GM12801 (cell line): ENCODE results near the gene HEY2.

Experiments used
- TF ChIP-seq, protein P1 (sequence below): IDR thresholded peaks from one replicate; pipeline ENCODE4 v1.5.1; 2011; ENCODE audit warnings: control low read depth; ENCODE audit not compliant: insufficient read length; ENCODE audit errors: extremely low read depth

Gene HEY2

DNA sequence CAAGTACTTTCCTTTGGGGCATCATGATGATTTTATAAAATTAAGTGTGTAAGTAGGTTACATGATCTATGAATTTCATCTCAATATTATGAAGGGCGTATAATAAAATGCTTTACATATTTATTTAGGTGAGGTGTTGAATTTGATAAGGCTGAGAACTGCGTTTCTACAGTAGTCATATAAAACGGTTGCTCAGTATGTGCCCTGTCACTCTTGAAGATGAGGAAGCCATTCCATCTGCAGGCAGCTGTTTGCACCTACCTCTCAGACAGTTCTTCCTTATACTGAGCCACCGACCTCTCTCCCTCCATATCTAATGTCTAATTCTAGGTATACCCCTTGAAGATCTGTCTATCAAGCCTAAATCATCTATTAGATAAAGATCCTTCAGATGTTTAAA, 57.4 kb downstream of the HEY2 start:
- TF ChIP-seq, protein P1, sequence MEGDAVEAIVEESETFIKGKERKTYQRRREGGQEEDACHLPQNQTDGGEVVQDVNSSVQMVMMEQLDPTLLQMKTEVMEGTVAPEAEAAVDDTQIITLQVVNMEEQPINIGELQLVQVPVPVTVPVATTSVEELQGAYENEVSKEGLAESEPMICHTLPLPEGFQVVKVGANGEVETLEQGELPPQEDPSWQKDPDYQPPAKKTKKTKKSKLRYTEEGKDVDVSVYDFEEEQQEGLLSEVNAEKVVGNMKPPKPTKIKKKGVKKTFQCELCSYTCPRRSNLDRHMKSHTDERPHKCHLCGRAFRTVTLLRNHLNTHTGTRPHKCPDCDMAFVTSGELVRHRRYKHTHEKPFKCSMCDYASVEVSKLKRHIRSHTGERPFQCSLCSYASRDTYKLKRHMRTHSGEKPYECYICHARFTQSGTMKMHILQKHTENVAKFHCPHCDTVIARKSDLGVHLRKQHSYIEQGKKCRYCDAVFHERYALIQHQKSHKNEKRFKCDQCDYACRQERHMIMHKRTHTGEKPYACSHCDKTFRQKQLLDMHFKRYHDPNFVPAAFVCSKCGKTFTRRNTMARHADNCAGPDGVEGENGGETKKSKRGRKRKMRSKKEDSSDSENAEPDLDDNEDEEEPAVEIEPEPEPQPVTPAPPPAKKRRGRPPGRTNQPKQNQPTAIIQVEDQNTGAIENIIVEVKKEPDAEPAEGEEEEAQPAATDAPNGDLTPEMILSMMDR = no peak

DNA sequence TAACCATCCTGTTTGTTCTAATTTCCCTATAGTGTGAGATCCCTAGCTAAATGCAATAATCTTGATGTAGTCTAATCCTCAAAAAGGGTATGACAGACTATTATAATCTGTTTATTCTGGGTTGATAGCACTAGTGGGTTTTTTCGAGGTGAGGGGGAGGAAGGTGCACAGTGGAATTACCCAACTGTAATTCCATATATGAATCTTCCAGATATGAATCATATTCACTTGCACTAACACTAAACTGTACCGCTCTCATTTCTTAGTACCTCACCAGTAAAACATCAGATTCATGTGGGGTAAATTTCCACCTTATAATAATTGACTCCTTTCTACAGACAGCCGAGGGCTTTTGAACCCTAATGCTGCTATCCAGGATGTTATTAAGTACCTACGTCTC, 57.9 kb downstream of the HEY2 start:
- TF ChIP-seq, protein P1 = no peak

DNA sequence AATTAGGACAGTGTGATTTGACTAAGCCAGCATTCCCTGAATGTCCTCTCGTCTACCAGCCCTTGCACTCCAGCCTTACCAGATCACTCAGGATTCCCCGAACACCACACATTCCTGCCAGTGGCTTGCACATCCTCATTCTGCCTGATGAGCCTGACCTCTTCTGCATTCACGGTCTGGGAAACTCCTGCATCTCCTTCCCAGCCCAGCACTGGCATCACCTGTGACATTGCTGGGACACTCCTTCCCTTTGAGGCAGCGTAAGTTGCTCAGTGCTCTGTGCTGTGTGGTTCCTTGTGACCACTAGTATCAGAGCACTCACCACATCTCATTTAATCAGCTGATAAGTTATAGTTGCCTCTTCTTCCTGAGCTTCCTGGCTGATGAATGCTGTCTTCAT, 58.6 kb downstream of the HEY2 start:
- TF ChIP-seq, protein P1 = no peak

DNA sequence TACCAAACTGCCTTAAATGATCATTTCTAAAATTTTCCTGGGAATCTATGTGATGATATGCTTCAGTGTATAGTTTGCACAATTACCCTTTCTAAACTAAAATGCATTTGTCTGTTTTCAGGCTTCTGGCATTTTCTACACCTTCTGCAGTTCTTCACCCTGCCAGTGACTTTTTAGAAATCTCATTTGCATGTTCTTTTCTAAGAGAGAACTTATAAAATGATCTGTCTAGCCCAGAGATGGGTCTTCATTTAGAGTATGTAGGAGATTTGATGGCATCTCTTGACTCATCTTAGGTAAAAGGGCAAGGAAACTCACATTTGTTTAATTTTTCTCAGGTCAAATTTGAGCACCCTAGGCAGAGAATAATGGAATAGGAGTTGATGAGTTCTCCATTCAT, 59.2 kb downstream of the HEY2 start:
- TF ChIP-seq, protein P1 = no peak

DNA sequence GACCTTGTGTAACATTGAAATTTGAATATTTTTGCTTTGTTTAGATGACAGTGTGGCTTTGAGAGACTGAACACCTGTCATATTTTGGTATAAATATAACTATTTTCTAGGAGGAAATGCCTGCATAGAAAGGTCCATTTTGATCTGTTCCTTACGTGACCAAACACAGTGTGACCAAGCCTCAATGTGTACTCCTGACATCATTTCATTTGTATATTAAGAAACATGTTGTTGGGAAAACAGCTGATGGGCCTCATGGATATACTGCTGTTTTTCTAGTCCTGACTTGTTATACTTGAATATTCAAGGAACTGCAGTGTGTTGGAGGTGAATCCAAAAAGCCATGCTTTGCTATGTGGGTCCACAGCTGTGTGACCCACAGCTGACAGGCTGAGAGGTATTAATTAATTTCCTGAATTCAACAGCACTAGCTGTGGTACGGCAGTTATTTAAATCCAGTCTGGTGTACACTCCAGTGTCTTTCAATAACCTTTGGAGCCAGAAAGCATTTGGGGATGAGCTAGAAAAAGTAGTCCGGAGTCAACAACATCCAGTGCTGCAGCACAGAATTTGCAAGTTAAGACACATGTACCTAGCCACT, 60.2 kb downstream of the HEY2 start:
- TF ChIP-seq, protein P1 = no peak

DNA sequence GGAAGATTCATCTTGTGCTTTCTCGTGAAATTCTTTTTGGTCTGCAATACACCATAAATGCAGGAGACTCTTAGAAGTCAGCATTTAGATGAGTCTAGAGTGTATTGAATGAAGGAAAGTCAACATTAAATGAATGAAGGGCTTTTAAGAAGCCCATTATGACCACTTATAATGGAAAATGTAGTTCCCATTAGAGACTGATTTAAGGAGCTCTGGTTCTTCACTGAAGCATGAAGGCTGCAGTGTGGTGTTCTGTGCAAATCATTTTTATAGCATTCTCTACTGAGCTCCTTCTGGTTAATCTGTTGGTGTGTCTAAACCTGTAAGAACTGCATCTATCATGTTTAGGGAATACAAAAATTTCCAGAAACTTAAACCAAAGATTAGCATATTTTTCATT, 61.0 kb downstream of the HEY2 start:
- TF ChIP-seq, protein P1 = no peak
